Heart left ventricle (tissue), 16 donors: ENCODE data around the gene CEACAM8. TPM values are rescaled to one million over a fixed set of nuclear protein-coding genes. Genes with fewer than 3 reads are reported as not detected.

ENCODE experiments used
- ATAC-seq, 4 donors: fragments of 200-7000 bp; cut with Tn5 transposase; one replicate each; pipeline ENCODE4 v1.9.1; 2020 to 2022; ENCODE audit warnings: moderate library complexity in 4 of 4, mild to moderate bottlenecking in 3 of 4, moderate number of reproducible peaks in 1 of 4
- DNase-seq, 5 donors: peaks; one replicate each; pipeline ENCODE4 v3.0.0-alpha.2; 2020
- H3K27ac ChIP-seq, 12 donors: fragments of 200-600 bp; sonication (generic) in 4 of 12; one replicate each; pipeline versions ENCODE4 v1.5.0 to v1.8.0; 2016 to 2022; ENCODE audit warnings: mild to moderate bottlenecking in 2 of 12
- H3K27me3 ChIP-seq, 9 donors: fragments of 200-600 bp; sonication (generic) in 2 of 9; one replicate each; pipeline versions ENCODE4 v1.5.1 to v1.8.0; 2016 to 2022; ENCODE audit warnings: mild to moderate bottlenecking in 3 of 9
- H3K36me3 ChIP-seq, 9 donors: fragments of 200-600 bp; sonication (generic) in 2 of 9; one replicate each; pipeline versions ENCODE4 v1.5.0 to v1.8.0; 2018 to 2022; ENCODE audit warnings: mild to moderate bottlenecking in 2 of 9
- H3K4me1 ChIP-seq, 12 donors: fragments of 200-600 bp; sonication (generic) in 4 of 12; one replicate each; pipeline versions ENCODE4 v1.5.0 to v1.8.0; 2016 to 2022; ENCODE audit warnings: mild to moderate bottlenecking in 3 of 12
- H3K4me3 ChIP-seq, 12 donors: fragments of 200-600 bp; sonication (generic) in 4 of 12; one replicate each; pipeline versions ENCODE4 v1.5.0 to v1.8.0; 2017 to 2022; ENCODE audit warnings: mild to moderate bottlenecking in 9 of 12, moderate library complexity in 4 of 12
- H3K9me3 ChIP-seq, 12 donors: fragments of 200-600 bp; sonication (generic) in 4 of 12; one replicate each; pipeline versions ENCODE4 v1.5.0 to v1.8.0; 2016 to 2022; ENCODE audit warnings: mild to moderate bottlenecking in 1 of 12
- POLR2A ChIP-seq, 2 donors: fragments of 450-650 bp; IDR thresholded peaks; one replicate each; pipeline ENCODE4 v1.6.1; 2017; ENCODE audit warnings: antibody characterized with exemption in 2 of 2, mild to moderate bottlenecking in 2 of 2, moderate library complexity in 2 of 2
- WGBS, 4 donors: extraction: QIAGEN DNeasy Blood & Tissue Kit in 2 of 4; methylation state at CpG; one replicate each; pipeline versions ENCODE4 v1.1.5 to v1.1.7; 2013 to 2018; 5-methylcytosine and 5-hydroxymethylcytosine counted together
- intact Hi-C, 10 donors: fragments of 100-400 bp; cut with DNase I; formaldehyde crosslinking; loops; one replicate each; pipeline versions ENCODE4 v1.11.1 to v1.14.2; 2022
- polyA plus RNA-seq, 2 donors: library from polyadenylated mRNA; stranded (reverse); fragments of 200-250 nt; gene quantifications; one replicate each; pipeline ENCODE4 v1.2.3, GENCODE V29; 2013
- total RNA-seq, 9 donors: library from RNA; depleted of rRNA in 2 of 9; stranded (reverse); fragments of >200 nt in 2 of 9; fragmentation: NEBNext Ultra II Directional in 3 of 9; extraction: Animal tissue kit (Norgen Biotek cat#: 25700) in 3 of 9; gene quantifications; one replicate each; pipeline versions ENCODE4 v1.1.0 to v1.2.4, GENCODE V29; 2016 to 2023
- TF ChIP-seq, protein P1 (sequence below), 12 donors: fragments of 200-600 bp; sonication (generic) in 4 of 12; IDR thresholded peaks; one replicate each; pipeline versions ENCODE4 v1.5.0 to v1.8.0; 2018 to 2022; ENCODE audit warnings: antibody characterized with exemption in 12 of 12, mild to moderate bottlenecking in 5 of 12
- donor health status: ischemic (EF 13 %, LVEDD 7.1; RV severe dilation, severe dysfunction).
- donor health status: healthy with polysubstance abuse.
- donor health status: DM: no; HTN: yes; CAD: no.
- donor health status: DM: no; HTN: no; CAD: no.
- donor health status: ischemic (EF 25% LVEDD 6.9; RV normal size, moderate dysfunction).
- donor health status: ischemic (EF 25% LVEDD 5.7; RV mildly dilated, moderate dysfunction).
- donor health status: healthy.
- donor health status: DM: yes; HTN: yes; CAD: no.
- donor health status: ischemic (EF 35%, LVEDD 5.7; RV mildly dilated, moderate dysfunction).
- donor health status: nonischemic (EF 11% LVEDD 7.7; RV severe dilation, severe dysfunction).
- donor health status: DM: yes; HTN: yes; CAD: no.
- donor health status: PGD.
- donor health status: ischemic (EF 29% LVEDD 5.4; RV normal size, mild dysfunction).
- donor health status: nonischemic (EF 23%, LVEDD 6.1; RV moderate dilation, normal function).

CEACAM8 gene
- total and polyA plus RNA-seq, 11 donors = 0.10 to 0.56 TPM; not detected in 9

- no peak for DNase-seq
- no peak for TF ChIP-seq POLR2A (IDR thresholded peaks at IDR 0.05)
- TF ChIP-seq, protein P1, sequence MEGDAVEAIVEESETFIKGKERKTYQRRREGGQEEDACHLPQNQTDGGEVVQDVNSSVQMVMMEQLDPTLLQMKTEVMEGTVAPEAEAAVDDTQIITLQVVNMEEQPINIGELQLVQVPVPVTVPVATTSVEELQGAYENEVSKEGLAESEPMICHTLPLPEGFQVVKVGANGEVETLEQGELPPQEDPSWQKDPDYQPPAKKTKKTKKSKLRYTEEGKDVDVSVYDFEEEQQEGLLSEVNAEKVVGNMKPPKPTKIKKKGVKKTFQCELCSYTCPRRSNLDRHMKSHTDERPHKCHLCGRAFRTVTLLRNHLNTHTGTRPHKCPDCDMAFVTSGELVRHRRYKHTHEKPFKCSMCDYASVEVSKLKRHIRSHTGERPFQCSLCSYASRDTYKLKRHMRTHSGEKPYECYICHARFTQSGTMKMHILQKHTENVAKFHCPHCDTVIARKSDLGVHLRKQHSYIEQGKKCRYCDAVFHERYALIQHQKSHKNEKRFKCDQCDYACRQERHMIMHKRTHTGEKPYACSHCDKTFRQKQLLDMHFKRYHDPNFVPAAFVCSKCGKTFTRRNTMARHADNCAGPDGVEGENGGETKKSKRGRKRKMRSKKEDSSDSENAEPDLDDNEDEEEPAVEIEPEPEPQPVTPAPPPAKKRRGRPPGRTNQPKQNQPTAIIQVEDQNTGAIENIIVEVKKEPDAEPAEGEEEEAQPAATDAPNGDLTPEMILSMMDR (IDR thresholded peaks at IDR 0.05) = no peak
- H3K27ac ChIP-seq = no peak overlapping the region
- no peaks in the 10 kb centered on the region for H3K27me3 ChIP-seq
- H3K36me3 ChIP-seq = no peaks in the 10 kb centered on the region
- intact Hi-C loops = no loop called here
- no peaks in the 10 kb centered on the region for H3K4me1 ChIP-seq
- no peaks in the 10 kb centered on the region for H3K9me3 ChIP-seq
- ATAC-seq = no peak
- no peak overlapping the region for H3K4me3 ChIP-seq
Observed at GRCh38 chr19:42629191-42629590, 34.5 kb upstream of the CEACAM8 start.

GRCh38 chr19:42628411-42629140 is 33.9 kb upstream of the CEACAM8 start:
- no peak for TF ChIP-seq POLR2A (IDR thresholded peaks at IDR 0.05)
- TF ChIP-seq, protein P1 (IDR thresholded peaks at IDR 0.05) = no peak
- 56 to 59% (median 57%) methylated on average over 2 of the region's 2 CpGs for WGBS, 4 donors
- H3K4me1 ChIP-seq = no peaks in the 10 kb centered on the region
- no peak overlapping the region for H3K4me3 ChIP-seq
- H3K27ac ChIP-seq = no peak overlapping the region
- ATAC-seq (no peak), DNase-seq (no peak)
- no peaks in the 10 kb centered on the region for H3K27me3 ChIP-seq
- no peaks in the 10 kb centered on the region for H3K9me3 ChIP-seq
- H3K36me3 ChIP-seq = no peaks in the 10 kb centered on the region
- intact Hi-C loops = no loop called here

GRCh38 chr19:42627916-42628315 is 33.2 kb upstream of the CEACAM8 start:
- 52 to 67% (median 57%) methylated on average over 2 of the region's 2 CpGs for WGBS, 4 donors
- TF ChIP-seq POLR2A (IDR thresholded peaks at IDR 0.05) = no peak
- TF ChIP-seq, protein P1 (IDR thresholded peaks at IDR 0.05) = no peak
- no peak overlapping the region for H3K4me3 ChIP-seq
- H3K27ac ChIP-seq = no peak overlapping the region
- no peak for DNase-seq
- intact Hi-C loops = no loop called here
- H3K4me1 ChIP-seq = no peaks in the 10 kb centered on the region
- H3K36me3 ChIP-seq = no peaks in the 10 kb centered on the region
- no peaks in the 10 kb centered on the region for H3K9me3 ChIP-seq
- ATAC-seq = no peak
- H3K27me3 ChIP-seq = no peaks in the 10 kb centered on the region

DNA sequence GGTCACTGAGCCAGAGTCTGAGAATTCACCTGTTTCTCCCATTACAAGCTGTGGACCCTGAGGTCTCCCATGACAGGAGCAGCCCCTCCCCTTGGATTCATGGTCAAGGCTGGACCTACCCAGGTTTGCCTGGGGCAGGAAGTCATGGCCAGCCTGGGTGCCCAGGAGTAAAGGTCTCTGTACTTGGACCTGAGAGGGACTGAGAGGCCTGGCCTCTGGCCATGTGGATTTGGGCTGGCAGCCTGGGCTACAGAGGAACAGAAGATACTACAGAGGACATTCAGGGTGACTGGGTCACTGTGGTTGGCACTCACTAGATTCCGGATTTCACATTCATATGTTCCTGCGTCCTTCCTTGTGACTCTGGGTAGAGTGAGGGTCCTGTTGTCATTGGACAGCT is 31.5 kb upstream of the CEACAM8 start:
- intact Hi-C loops = no loop called here
- 72 to 96% (median 93%) methylated on average over 2 of the region's 2 CpGs for WGBS, 4 donors
- DNase-seq (no peak), ATAC-seq (no peak)
- TF ChIP-seq POLR2A (IDR thresholded peaks at IDR 0.05) = no peak
- TF ChIP-seq, protein P1 (IDR thresholded peaks at IDR 0.05) = no peak
- Histone ChIP-seq H3K27me3 (no peaks in the 10 kb centered on the region), H3K9me3 (no peaks in the 10 kb centered on the region), H3K4me1 (no peaks in the 10 kb centered on the region), H3K4me3 (no peak overlapping the region), H3K36me3 (no peaks in the 10 kb centered on the region), H3K27ac (no peak overlapping the region)
